Left cardiac atrium (tissue), 4 donors: ENCODE results near the gene NTNG1. TPM values are rescaled to one million over a fixed set of nuclear protein-coding genes. Genes with fewer than 3 reads are reported as not detected.

Experiments
- ATAC-seq, 2 donors: fragments of 200-7000 bp; cut with Tn5 transposase; one replicate each; pipeline ENCODE4 v1.9.1; 2020; ENCODE audit warnings: mild to moderate bottlenecking in 2 of 2, moderate library complexity in 2 of 2
- DNase-seq: peaks from one replicate; pipeline ENCODE4 v3.0.0-alpha.2; 2020
- intact Hi-C, 2 donors: fragments of 100-400 bp; cut with DNase I; formaldehyde crosslinking; loops; one replicate each; pipeline versions ENCODE4 v1.14.1 to v1.15.1; 2022 to 2023
- total RNA-seq, 2 donors: library from RNA; stranded (reverse); fragmentation: NEBNext Ultra II Directional; extraction: Animal tissue kit (Norgen Biotek cat#: 25700); gene quantifications; one replicate each; pipeline ENCODE4 v1.2.1, GENCODE V29; 2021
- donor health status: DM: no; HTN: yes; CAD: no.
- donor health status: DM: no; HTN: yes; CAD: no; lungs with severe emphysema.
- donor health status: DM: yes; HTN: yes; CAD: no.
- donor health status: Dilated cardiomyopathy.

Gene NTNG1
- total RNA-seq, 2 donors from 2014 or later = 0.26 to 1.2 TPM

DNA sequence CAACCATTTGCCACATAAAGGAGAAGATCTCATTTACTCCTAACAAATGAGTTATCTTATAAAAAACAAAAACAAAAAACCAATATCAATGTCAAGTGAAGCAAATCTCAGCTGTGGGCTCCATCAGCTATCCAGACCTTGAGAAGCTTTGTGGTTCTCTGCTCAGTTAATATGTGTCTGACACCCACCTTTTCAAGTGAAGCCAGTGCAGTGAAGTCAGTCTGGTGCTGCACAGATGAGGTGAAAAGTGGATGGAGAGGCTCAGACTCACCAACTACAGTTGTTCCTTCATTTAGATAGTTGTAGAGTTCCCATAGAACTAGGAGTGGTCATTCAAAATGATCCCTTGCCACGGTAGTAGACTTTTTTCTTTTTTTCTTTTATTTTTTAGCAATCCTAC is 106.8 kb downstream of the NTNG1 start:
- ATAC-seq = no peak
- intact Hi-C loops = no loop called here
- no peak for DNase-seq

DNA sequence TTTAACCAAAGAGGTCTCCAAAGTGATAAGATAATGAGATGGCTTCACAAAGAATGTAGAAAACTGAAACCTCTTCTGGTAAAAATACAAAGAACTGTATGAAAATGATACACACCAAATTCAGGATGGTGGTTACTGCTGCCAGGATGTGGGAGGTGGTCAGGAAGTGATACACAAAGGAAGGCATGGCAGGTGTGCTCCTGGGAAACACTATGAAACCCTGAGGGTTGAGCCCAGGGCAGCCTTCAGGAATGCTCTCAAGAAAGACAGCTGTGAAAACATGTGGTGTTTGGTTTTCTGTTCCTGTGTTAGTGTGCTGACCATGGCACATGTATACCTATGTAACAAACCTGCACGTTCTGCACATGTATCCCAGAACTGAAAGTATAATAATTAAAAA is 109.3 kb downstream of the NTNG1 start:
- ATAC-seq (no peak), DNase-seq (no peak)
- intact Hi-C loops = no loop called here

DNA sequence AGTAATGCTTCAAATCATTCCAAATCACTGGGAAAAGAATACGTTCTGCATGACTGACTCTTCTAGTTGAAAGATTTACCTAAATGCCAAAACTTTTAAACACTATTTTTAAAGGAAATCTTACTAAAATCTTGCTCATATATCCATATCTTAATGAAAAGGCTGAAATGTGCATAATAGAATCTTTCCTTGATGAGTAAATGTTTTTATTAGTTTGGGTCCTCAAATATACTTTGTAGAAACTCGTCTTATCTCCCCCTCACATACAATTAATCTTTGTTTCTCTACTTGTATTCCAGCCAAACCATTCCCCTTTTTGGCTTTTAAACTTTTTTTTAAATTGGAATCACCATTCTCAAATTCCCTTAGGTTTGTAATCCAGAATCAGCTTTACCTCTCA is 110.2 kb downstream of the NTNG1 start:
- intact Hi-C loops = no loop called here
- DNase-seq (no peak), ATAC-seq (no peak)

DNA sequence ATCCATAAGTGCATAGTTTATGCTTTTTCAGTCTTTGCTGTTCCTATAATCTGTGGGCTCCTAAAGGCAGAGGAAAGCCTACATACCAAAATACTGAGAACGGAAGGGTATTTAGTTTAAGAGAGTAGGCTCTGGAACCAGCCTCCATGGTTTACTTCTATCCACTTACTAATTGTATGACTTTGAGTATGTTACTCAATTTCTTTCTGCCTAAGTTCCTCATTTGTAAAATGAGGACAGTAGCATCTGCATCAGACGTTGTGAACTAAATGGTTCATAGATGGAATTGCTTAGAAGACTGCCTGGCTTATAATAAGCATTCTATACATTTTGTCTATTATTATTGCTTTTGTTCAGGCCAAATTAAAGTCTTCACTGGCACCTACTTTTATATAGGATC is 111.0 kb downstream of the NTNG1 start:
- DNase-seq (no peak), ATAC-seq (no peak)
- intact Hi-C loops = no loop called here

DNA sequence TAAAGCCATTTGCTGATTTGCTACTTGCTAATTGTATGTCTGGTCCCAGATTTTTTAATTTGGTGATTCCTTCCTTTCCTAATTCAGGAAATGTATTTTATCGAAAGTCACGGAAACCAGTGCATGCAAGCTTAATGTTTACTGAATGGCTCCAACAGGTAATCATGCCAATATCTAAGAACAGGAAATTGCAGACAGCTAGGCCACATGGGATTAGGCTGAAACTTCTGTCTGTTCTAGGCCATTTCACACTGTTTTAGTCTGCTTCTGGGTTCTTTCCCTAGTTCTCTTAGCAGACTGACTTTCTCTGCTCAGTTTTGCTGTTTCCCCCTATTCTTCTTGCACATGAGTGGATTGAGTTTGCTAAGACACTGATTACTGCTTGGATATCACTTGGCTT is 111.4 kb downstream of the NTNG1 start:
- DNase-seq = no peak
- ATAC-seq = no peak
- intact Hi-C loops = no loop called here

DNA sequence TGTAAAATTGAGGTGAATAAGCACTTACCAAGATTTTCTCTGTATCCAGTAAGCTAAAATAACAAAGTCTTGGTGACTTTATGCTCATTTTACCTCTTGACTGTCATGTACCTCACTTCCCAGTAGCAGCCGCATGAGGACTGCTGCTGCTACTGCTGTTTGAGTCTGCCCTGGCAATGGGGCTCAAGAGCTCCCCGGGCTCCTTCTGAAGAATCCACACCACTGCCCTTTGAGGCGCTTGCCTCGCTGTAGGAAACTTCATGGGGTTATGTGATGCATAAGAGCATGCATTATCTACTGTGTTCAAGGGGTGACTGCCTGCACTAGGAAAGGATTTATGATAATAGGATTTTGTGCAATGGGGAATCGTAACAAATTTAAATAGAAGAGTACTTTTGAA is 113.5 kb downstream of the NTNG1 start:
- DNase-seq = no peak
- intact Hi-C loops = no loop called here
- no peak for ATAC-seq

DNA sequence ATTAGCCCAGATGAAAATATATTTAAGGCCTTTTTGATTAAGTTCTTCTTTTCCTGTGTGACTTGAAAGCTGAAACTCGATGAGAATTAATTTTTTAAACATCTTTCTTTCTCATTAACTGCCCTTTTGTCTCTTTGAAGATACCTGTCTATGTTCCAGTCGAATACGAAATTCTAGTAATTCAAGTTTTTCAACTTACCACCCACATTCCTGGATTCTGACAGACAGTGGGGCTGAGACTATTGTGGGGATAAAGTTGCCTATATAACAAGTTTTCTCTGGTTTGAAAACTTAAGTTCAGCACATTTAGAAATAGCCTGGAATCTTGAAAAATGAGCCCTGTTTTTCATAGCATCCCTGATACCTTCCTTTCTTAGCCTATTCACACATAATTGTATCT is 114.6 kb downstream of the NTNG1 start:
- intact Hi-C loops = no loop called here
- DNase-seq = no peak
- no peak for ATAC-seq

DNA sequence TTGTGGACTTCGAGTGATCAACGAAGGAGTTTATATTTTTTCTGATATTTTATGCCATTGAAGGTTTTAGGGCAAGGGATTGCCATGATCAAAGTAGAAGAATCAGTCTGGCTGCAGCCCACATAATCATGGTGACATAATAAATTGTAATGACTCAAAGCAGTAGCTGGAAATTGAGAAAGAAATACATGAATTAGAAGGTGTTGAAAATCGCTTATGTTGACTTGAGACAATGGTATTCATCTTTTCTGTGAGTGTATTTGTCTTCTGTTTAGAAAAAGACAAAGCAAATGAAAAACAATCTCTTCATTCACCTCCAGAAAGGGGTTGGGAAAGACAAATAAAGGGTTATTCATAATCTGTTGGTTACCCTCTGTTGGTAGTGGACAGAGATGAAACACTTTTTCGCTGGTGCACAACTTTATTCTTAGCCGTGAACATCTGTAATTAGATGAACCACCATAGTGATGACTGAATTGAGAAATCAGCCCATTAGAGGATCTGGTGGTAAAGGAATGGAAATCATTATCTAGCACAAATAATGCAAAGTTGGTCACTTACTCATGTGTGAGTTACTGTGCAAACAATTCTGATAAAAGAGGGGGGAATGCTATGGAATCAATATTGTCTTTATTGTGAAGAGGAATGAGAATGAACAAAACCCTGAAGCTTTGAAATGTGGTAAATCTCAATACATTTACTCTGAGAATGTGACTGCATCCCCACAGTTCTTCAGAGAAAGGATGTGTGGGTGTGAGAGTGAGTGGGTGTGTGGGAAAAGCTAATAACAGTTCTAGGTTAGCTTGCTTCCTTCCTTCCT is 121.8 kb downstream of the NTNG1 start:
- intact Hi-C loops = no loop called here
- no peak for DNase-seq

DNA sequence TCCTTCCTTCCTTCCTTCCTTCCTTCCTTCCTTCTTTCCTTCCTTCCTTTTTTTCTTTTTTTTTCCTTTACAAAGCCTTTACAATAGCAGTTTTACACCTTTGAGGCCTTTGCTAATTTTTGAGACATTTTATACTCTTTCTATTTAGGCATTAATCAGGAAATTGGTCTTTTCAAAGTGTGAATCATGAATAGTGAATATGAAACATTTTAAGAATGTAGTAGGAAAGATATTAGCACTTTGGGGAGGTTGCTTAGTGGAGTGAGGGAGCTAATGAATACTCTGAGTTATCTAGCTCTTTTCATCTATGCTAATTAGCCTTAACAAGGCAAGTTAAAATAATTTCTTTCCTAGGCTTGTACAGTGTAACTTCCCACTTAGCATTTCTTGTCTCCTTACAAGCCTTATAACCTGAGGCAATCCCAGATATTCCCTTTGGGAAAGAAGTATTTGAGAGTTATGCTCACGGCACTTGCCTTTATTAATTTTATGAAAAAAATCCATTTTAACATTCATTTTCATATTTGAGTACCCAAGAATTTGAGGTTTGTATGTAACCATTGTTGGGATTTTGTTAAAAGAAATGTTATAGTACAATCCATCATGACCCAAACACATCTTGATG is 122.6 kb downstream of the NTNG1 start:
- ATAC-seq (no peak), DNase-seq (no peak)
- intact Hi-C loops = no loop called here

More for the DNA sequence above, 121.8 kb downstream of the NTNG1 start:
- no peak for ATAC-seq

DNA sequence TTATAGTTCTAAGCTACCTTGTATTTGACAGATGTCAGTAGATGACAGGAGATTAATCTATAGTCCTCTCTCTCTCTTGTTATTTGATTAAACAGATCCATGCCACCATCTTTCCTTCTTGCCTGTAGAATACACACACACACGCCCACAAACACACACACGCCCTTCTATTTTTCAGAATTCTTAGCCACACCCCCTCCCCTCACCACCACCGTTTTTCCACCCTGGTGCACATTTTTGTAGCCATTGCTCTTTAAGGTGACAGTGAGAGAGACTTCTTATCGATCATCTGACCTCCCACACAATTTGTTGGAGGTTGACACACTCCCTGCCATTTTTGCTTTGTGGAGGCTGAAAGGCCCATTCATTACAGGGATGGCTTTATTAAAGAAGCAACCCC is 123.2 kb downstream of the NTNG1 start:
- intact Hi-C loops = no loop called here
- DNase-seq (no peak), ATAC-seq (no peak)

DNA sequence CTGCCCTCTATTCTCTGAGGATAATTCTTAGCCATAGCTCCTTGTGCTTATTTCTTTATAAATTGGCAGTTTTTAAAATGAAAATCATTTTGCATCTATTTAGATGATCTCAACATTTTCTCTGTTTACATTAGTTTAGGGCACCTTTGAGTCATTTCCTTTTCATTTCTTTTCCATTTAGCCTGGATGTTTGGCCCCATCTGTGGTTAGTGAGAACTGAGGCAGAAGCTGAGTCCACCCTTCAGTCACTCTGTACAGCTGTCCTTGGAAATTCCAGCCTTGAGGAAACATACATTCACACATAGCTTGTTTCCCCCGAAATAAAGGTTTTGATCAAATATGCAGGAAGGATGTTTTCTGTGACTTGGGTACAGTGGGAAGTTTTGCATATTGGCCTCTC is 123.7 kb downstream of the NTNG1 start:
- ATAC-seq = no peak
- intact Hi-C loops = no loop called here
- DNase-seq = no peak

DNA sequence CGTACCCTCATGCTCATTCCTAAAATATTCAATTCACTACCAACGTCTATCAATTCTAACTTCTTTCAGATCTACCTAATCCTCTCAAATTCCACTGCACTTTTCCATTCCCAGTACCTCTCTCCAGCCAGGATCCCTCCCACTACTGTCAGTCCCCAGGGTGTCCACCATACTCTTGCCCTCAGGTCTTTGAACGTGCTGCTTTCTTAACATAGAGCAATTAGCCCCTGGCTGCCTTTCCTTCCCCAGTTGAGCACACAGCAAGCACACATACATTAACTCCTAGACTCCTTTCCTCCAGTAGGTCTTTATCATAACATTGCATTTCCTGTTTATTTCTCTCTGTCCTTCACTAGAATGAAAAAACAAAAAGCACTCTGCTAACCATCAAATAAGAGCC is 126.7 kb downstream of the NTNG1 start:
- DNase-seq (no peak), ATAC-seq (no peak)
- intact Hi-C loops = no loop called here

DNA sequence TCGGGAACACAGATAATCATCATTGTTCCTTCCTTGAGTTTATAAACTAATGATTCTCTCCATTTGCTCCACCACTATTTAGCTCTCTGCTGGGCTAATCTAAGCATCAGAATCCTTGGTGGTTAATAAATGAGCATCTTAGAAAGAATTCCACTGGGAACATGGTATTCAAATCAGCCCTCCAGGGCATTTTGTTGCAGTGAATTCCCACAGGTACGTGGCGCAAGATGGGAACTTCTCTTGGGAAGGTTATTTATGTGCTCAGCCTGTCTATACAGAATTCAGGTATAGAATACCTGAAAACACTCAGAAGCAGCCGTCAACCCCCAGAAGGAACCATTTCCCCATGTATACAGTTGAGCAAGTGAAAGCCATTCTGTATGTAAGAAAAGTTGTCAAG is 131.5 kb downstream of the NTNG1 start:
- ATAC-seq = no peak
- intact Hi-C loops = no loop called here
- DNase-seq = no peak

DNA sequence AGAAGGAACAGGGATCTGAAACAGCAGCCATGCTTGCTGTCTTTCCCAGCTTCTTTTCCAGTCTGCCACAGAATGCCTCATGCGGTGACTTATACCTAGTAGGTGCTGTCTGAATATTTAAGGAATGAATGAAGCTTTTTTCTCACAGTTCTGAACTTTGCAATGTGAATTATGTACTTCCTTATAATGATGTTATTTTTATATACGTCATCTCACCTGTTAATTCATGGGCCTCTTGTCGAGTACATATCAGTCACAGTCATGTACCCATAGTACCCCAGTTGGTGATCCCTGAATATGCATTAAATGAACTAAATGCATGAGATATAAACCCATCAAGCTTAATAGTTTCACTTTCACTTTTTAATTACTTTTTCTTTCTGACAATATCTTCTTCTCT is 132.7 kb downstream of the NTNG1 start:
- no peak for ATAC-seq
- intact Hi-C loops = no loop called here
- no peak for DNase-seq

DNA sequence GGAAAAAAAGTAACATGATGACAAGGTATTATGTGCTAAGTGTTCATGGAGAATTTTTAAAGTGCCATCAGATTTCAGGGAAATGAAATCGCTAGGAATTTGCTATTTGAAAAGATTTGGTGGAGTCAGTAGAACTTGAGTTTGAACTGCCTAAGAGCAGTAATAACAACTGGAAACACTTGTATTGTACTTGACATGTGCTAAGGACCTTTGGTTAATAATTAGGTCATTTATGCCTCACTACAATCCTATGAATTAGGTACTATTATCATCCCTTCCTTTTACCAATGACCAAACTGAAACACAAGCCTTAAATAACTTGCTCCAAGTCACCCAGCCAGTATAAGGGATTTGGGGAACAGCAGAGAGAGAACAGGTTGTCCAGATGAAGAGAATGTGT is 133.4 kb downstream of the NTNG1 start:
- ATAC-seq (no peak), DNase-seq (no peak)
- intact Hi-C loops = no loop called here

DNA sequence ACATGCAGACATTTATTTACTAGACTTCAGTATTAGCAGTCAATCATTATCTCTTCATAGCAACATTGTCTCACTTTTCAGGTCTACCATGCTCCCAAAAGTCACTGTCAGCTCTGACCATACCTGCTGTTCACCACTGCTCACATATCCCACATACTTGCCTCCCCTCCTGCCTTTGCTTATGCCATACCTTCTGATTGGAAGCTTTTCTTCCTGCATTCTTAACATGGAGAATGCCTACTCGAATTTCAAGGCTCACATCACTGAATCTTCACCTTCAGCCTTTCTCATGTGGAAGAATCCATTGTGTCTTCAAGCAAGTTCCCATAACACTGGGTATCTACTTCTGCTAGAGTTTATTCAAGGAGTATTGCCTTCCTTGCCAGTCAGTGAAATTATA is 135.4 kb downstream of the NTNG1 start:
- no peak for DNase-seq
- no peak for ATAC-seq
- intact Hi-C loops = no loop called here

DNA sequence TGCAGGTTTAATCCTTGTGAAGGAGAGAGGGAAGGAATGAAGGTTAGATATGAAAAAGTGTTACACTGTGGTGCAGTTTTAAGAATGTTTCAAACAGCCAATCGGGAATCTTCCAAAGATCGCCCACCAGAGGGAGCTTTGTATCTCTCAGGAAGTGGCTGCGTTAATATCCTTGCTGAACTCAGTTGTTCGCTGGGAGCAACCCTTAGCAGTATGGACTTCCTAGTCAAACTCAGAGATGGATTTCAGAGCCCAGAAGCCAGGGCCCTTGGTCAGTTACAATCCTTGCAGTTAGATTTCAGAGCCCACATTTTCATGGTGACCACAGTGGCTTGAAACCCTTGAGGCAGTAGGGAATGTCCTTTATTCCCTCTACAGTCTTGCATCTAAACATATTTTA is 136.2 kb downstream of the NTNG1 start:
- DNase-seq (no peak), ATAC-seq (no peak)
- intact Hi-C loops = no loop called here

DNA sequence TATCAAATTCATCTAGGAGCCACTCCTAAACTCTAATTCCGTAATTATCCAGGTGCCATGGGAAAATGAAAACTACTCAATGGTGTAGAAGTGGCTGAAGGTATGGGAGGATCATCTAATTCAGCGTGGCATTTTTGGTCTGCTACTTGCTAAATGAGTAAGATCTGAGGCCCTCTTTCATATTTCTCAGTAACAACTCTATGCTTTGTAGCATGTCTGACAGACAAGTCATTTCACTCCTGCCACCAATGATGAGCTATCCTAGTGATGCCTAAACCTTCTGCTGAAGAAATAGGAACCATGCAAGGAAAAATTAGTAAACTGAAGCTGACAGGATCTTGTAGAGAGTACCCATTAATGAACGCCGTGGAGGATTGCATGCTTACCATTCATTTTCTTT is 145.3 kb downstream of the NTNG1 start:
- no peak for DNase-seq
- no peak for ATAC-seq
- intact Hi-C loops = loop anchor here in 1 of 2 donors (2.0 kb wide), 1 partner anchor 41 kb away; no protein-coding TSS in a partner anchor

DNA sequence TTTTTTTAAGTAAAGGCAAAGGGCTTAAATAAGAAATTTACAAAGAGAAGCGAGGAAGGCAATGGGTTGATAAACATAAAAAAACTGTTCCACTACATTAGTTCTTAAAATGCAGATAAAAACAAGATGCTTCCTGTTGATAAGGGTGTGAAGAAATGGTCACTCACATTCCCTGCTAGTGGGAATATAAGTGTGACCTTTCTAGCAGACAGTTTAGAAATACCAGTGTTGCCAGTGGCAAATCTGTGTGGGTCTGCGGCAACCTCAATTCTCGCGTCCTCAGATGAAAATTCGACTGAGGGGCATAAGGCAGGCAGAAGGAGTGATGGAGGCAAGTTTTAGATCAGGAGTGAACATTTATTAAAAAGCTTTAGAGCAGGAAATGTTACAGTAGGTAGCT is 151.1 kb downstream of the NTNG1 start:
- ATAC-seq = no peak
- DNase-seq = no peak
- intact Hi-C loops = no loop called here

DNA sequence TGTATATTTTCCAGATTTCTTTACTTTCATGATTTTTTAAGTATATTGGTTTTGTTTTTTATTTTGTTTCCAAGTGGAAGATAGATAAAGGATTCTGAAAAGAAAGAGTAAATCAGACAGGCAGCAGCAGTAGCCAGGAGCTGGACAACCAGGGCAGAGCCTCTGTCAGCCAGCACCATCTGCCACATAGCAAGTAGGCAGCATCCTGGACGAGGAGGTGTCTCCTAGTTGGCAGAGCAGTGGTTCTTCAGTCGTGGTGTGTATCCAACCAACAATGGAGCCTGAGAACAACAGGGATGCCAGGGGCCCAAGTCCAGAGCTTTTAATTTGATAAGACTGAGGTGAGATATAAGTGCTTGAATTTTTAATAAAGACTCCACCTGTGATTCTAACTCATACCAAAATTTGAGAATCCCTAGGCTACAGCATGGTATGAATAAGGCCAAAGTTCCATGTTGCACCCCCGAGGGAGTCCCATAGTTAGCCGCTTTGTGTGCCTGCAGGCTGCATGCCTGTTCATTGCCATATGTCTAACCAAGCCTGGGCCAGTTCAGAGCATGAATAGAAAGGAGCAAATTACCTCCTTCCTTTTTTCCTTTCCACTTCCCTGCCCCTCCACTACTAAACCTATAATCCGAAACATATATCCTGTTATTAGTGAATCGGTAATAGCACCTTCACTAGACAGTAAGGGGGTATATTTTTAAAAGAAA is 153.2 kb downstream of the NTNG1 start:
- DNase-seq = no peak
- intact Hi-C loops = no loop called here
- no peak for ATAC-seq

DNA sequence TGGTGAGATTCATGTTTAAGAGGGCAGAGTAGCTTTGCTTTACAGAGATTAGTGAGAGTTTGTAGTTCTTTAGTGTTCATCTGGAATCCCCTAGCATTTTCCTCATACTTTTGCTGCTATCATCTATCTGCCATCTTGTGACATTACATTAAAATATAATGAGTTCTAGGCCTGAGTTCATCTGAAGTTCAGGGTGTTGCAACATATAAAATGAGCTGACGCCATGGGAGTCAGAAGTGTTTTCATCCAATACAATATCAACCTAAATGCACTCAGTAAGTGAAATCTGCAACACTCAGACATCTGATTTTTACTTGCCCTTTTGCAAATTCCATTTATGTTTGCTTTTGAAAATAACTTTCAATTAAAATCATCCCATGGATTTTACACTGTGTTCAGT is 153.8 kb downstream of the NTNG1 start:
- DNase-seq (no peak), ATAC-seq (no peak)
- intact Hi-C loops = no loop called here
